Mesenchymal stem cell (in vitro differentiated cells and primary cell): ENCODE measurements around the gene ANKDD1A. TPM values are rescaled to one million over a fixed set of nuclear protein-coding genes. Genes with fewer than 3 reads are reported as not detected.

Experiments
- DNase-seq: peaks from one replicate; pipeline ENCODE4 v3.0.0-alpha.2; 2013
- H2AFZ ChIP-seq: one replicate; pipeline ENCODE4 v1.6.1; 2013; ENCODE audit warnings: low read depth, mild to moderate bottlenecking, control low read depth, inconsistent platforms, low read length, moderate library complexity
- H2AK5ac ChIP-seq: 2 replicates; pipeline ENCODE4 v1.6.1; 2013; ENCODE audit warnings: low read length, moderate library complexity, mild to moderate bottlenecking, inconsistent platforms; ENCODE audit not compliant: severe bottlenecking
- H2BK120ac ChIP-seq: one replicate; pipeline ENCODE4 v1.6.1; 2013; ENCODE audit warnings: low read depth, mild to moderate bottlenecking, inconsistent platforms, low read length, moderate library complexity
- H2BK12ac ChIP-seq, 2 experiments: one replicate each; pipeline ENCODE4 v1.6.1; 2013; ENCODE audit warnings: inconsistent platforms in 2 of 2, low read length in 2 of 2, mild to moderate bottlenecking in 2 of 2, moderate library complexity in 2 of 2, control low read depth in 1 of 2
- H2BK15ac ChIP-seq: one replicate; pipeline ENCODE4 v1.6.1; 2013; ENCODE audit warnings: mild to moderate bottlenecking, low read depth, inconsistent platforms; ENCODE audit not compliant: poor library complexity, severe bottlenecking
- H2BK5ac ChIP-seq: 2 replicates; pipeline ENCODE4 v1.6.1; 2013; ENCODE audit warnings: low read depth, mild to moderate bottlenecking, low read length, control low read depth, inconsistent platforms; ENCODE audit not compliant: poor library complexity, severe bottlenecking
- H3K14ac ChIP-seq, 2 experiments: one replicate each; pipeline ENCODE4 v1.6.1; 2013; ENCODE audit warnings: inconsistent platforms in 2 of 2, low read length in 2 of 2, control low read depth in 1 of 2, mild to moderate bottlenecking in 1 of 2, moderate library complexity in 1 of 2
- H3K18ac ChIP-seq, 2 experiments: one replicate each; pipeline ENCODE4 v1.6.1; 2013; ENCODE audit warnings: inconsistent platforms in 2 of 2, low read length in 2 of 2, control low read depth in 1 of 2, low read depth in 1 of 2, mild to moderate bottlenecking in 1 of 2
- H3K23ac ChIP-seq, 2 experiments: one replicate each; pipeline ENCODE4 v1.6.1; 2013; ENCODE audit warnings: inconsistent platforms in 2 of 2, low read length in 2 of 2, mild to moderate bottlenecking in 2 of 2, moderate library complexity in 2 of 2, control low read depth in 1 of 2
- H3K27ac ChIP-seq: 2 replicates; pipeline ENCODE4 v1.5.1; 2013; ENCODE audit warnings: mild to moderate bottlenecking, moderate library complexity, low read length, control low read depth, inconsistent platforms; ENCODE audit not compliant: poor library complexity, severe bottlenecking
- H3K27me3 ChIP-seq, 2 experiments: 2 replicates each; pipeline versions ENCODE4 v1.6.1 to v1.7.0; 2013; ENCODE audit warnings: low read length in 2 of 2, mild to moderate bottlenecking in 2 of 2, moderate library complexity in 2 of 2, control low read depth in 1 of 2, inconsistent platforms in 1 of 2; ENCODE audit not compliant: control insufficient read depth in 1 of 2, insufficient read depth in 1 of 2
- H3K36me3 ChIP-seq, 2 experiments: 2 replicates each; pipeline versions ENCODE4 v1.6.1 to v1.7.0; 2013; ENCODE audit warnings: low read length in 2 of 2, control low read depth in 1 of 2, inconsistent platforms in 1 of 2, low read depth in 1 of 2, mild to moderate bottlenecking in 1 of 2; ENCODE audit not compliant: insufficient read depth in 2 of 2, control insufficient read depth in 1 of 2
- H3K4ac ChIP-seq, 2 experiments: one replicate each; pipeline ENCODE4 v1.6.1; 2013; ENCODE audit warnings: inconsistent platforms in 2 of 2, low read length in 2 of 2, mild to moderate bottlenecking in 2 of 2, moderate library complexity in 2 of 2, control low read depth in 1 of 2, low read depth in 1 of 2
- H3K4me1 ChIP-seq: 2 replicates; pipeline ENCODE4 v1.6.1; 2013; ENCODE audit warnings: low read depth, low read length, control low read depth; ENCODE audit not compliant: control insufficient read depth, insufficient read depth
- H3K4me2 ChIP-seq: 2 replicates; pipeline ENCODE4 v1.6.1; 2013; ENCODE audit warnings: low read length, mild to moderate bottlenecking, inconsistent platforms; ENCODE audit not compliant: poor library complexity, severe bottlenecking
- H3K4me3 ChIP-seq, 2 experiments: 2 replicates each; pipeline versions ENCODE4 v1.5.1 to v1.7.0; 2013; ENCODE audit warnings: low read length in 2 of 2, mild to moderate bottlenecking in 2 of 2, control low read depth in 1 of 2, low read depth in 1 of 2; ENCODE audit not compliant: insufficient read depth in 1 of 2
- H3K79me1 ChIP-seq: replicated peaks from 2 replicates; pipeline ENCODE4 v1.6.1; 2013; ENCODE audit warnings: mild to moderate bottlenecking, control low read depth, low read length, inconsistent platforms; ENCODE audit not compliant: poor library complexity, severe bottlenecking
- H3K9ac ChIP-seq: 2 replicates; pipeline ENCODE4 v1.7.0; 2013; ENCODE audit warnings: mild to moderate bottlenecking, low read length, moderate library complexity
- H3K9me3 ChIP-seq: 2 replicates; pipeline ENCODE4 v1.7.0; 2013; ENCODE audit warnings: mild to moderate bottlenecking, low read length; ENCODE audit not compliant: control insufficient read depth
- H4K8ac ChIP-seq: one replicate; pipeline ENCODE4 v1.6.1; 2013; ENCODE audit warnings: inconsistent platforms, mild to moderate bottlenecking, low read length, moderate library complexity
- H4K91ac ChIP-seq: one replicate; pipeline ENCODE4 v1.6.1; 2013; ENCODE audit warnings: mild to moderate bottlenecking, low read length, inconsistent platforms
- WGBS: methylation state at CpG from one replicate; pipeline ENCODE4 v1.1.7; 2013; ENCODE audit warnings: mixed read lengths; 5-methylcytosine and 5-hydroxymethylcytosine counted together
- polyA plus RNA-seq, 2 experiments: library from polyadenylated mRNA; stranded (reverse); fragments of 200-250 nt; gene quantifications; one replicate each; pipeline ENCODE4 v1.2.3, GENCODE V29; 2013

ANKDD1A gene
- polyA plus RNA-seq (2013, experiment 1 of 2), result 2.1 TPM
- 2.1 TPM for polyA plus RNA-seq (2013, experiment 2 of 2)

GRCh38 chr15:64911311-64912186, at the start of gene ANKDD1A:
Gene ANKDD1A, plus strand, starts transcription at chr15:64911902. Its CDS starts 29 bp downstream, at chr15:64911931.
- Histone ChIP-seq H2AFZ (peak within 1 kb of the TSS; percentile 65), H3K4me3 (peak within 1 kb of the TSS; percentile 65 to 85), H3K4me2 (peak within 1 kb of the TSS; percentile 87), H4K91ac (no peak within 1 kb of the TSS), H3K18ac (peak within 1 kb of the TSS; percentile 30 to 68), H3K4ac (peak within 1 kb of the TSS in 1 of 2 experiments; percentile 14), H3K36me3 (no peaks in the 10 kb centered on the region), H3K9ac (peak within 1 kb of the TSS; percentile 72), H3K9me3 (no peaks in the 10 kb centered on the region), H2AK5ac (no peak within 1 kb of the TSS), H3K4me1 (peaks cover 9% of the 10 kb centered on the region), H2BK5ac (no peak within 1 kb of the TSS), H3K14ac (no peak within 1 kb of the TSS), H4K8ac (peak within 1 kb of the TSS; percentile 69), H2BK15ac (no peak within 1 kb of the TSS), H2BK12ac (no peak within 1 kb of the TSS), H3K79me1 (no peaks in the 10 kb centered on the region), H2BK120ac (no peak within 1 kb of the TSS), H3K23ac (peak within 1 kb of the TSS in 1 of 2 experiments; percentile 91), H3K27ac (no peak within 1 kb of the TSS), H3K27me3 (no peaks in the 10 kb centered on the region)
- DNase-seq, result peak; percentile 58
- WGBS, result 6% methylated on average over 72 of the region's 72 CpGs

DNA sequence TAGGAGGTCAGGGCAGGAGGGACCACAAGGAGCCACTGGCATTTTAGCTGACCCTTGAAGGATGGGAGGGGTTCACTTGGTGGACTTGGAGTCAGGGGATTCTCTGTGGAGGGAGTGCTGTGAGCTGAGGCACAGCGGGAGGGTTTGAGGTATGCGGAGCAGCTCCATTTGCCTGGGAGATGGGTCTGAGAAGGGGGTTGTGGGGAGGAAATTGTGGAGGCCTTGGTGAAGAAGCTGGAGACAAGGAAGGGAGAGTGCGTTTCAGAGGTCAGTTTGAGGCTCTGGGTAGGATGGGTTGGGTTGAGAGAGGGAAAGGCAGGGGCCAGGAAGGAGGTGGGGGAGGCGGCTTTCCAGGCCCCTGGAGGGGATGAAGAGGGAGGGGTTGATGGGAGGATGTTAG, 49.7 kb upstream of the ANKDD1A start:
- Histone ChIP-seq H3K4ac (no peak overlapping the region), H3K18ac (no peak overlapping the region), H3K36me3 (peaks cover 66 to 81% of the 10 kb centered on the region in 2 experiments), H3K27ac (no peak overlapping the region), H3K14ac (no peak overlapping the region), H4K91ac (no peak overlapping the region), H4K8ac (no peak overlapping the region), H3K27me3 (no peaks in the 10 kb centered on the region), H2BK5ac (no peak overlapping the region), H3K4me3 (no peak overlapping the region), H2BK12ac (no peak overlapping the region), H3K4me1 (peaks cover 63% of the 10 kb centered on the region), H2BK15ac (no peak overlapping the region), H3K4me2 (no peak overlapping the region), H3K9ac (no peak overlapping the region), H2BK120ac (no peak overlapping the region), H2AFZ (no peak overlapping the region), H3K23ac (no peak overlapping the region), H3K9me3 (no peaks in the 10 kb centered on the region), H2AK5ac (no peak overlapping the region), H3K79me1 (peaks cover 40% of the 10 kb centered on the region)
- DNase-seq, result no peak
- 93% methylated on average over 4 of the region's 4 CpGs for WGBS

DNA sequence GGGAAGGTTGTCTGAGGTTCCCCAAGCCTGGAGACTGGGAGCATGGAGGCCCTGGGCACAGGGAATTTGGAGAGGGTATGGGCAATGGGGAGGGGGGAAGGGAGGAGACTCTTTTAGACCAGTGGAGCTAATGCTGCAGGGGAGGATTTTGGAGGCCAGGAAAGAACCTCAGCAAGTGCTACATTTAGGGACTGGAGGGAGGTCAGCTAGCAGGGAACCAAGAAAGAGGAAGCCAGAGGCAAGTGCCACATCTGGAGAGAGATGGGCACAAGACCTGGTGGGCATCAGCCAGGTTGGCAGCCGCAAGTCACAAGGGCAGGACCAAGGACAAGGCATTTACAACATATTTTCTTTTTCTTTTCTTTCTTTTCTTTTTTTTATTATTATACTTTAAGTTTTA, 49.3 kb upstream of the ANKDD1A start:
- no peaks in the 10 kb centered on the region for H3K9me3 ChIP-seq
- H3K36me3 ChIP-seq, result peaks cover 71 to 81% of the 10 kb centered on the region in 2 experiments
- no peak overlapping the region for H3K9ac ChIP-seq
- H3K79me1 ChIP-seq, result peaks cover 40% of the 10 kb centered on the region
- H3K4me1 ChIP-seq, result peaks cover 63% of the 10 kb centered on the region
- H2BK120ac ChIP-seq, result no peak overlapping the region
- H3K4me3 ChIP-seq, result no peak overlapping the region
- H4K8ac ChIP-seq, result no peak overlapping the region
- no peak overlapping the region for H3K18ac ChIP-seq
- H3K4me2 ChIP-seq, result no peak overlapping the region
- no peak overlapping the region for H2BK5ac ChIP-seq
- no peak overlapping the region for H2BK12ac ChIP-seq
- no peak overlapping the region for H3K27ac ChIP-seq
- no peak overlapping the region for H2AK5ac ChIP-seq
- H3K27me3 ChIP-seq, result no peaks in the 10 kb centered on the region
- no peak overlapping the region for H4K91ac ChIP-seq
- no peak overlapping the region for H2BK15ac ChIP-seq
- H2AFZ ChIP-seq, result no peak overlapping the region
- no peak overlapping the region for H3K14ac ChIP-seq
- no peak overlapping the region for H3K23ac ChIP-seq
- DNase-seq, result no peak
- no peak overlapping the region for H3K4ac ChIP-seq
- WGBS, result no CpG with 5 or more reads among the region's 1 CpG

GRCh38 chr15:64864068-64864467, 47.6 kb upstream of the ANKDD1A start:
- Histone ChIP-seq H2BK120ac (no peak overlapping the region), H3K9me3 (no peaks in the 10 kb centered on the region), H2BK15ac (no peak overlapping the region), H2BK12ac (no peak overlapping the region), H3K23ac (peak overlapping the region in 1 of 2 experiments; percentile 27), H2BK5ac (no peak overlapping the region), H4K8ac (no peak overlapping the region), H3K79me1 (peaks cover 30% of the 10 kb centered on the region), H3K4me1 (peaks cover 58% of the 10 kb centered on the region), H4K91ac (peak overlapping the region; percentile 43), H3K36me3 (peaks cover 73 to 75% of the 10 kb centered on the region in 2 experiments), H3K18ac (no peak overlapping the region), H3K4ac (no peak overlapping the region), H3K14ac (no peak overlapping the region), H3K27ac (no peak overlapping the region), H2AK5ac (no peak overlapping the region), H3K9ac (no peak overlapping the region), H3K4me3 (no peak overlapping the region), H3K27me3 (no peaks in the 10 kb centered on the region), H2AFZ (no peak overlapping the region), H3K4me2 (no peak overlapping the region)
- WGBS, result 78% methylated on average over 1 of the region's 1 CpG
- peak; percentile 41 for DNase-seq
